NCI-H146 (cell line): ENCODE data around the gene CORO2A.
"Not testable (repeated sequence)": the region's sequence is repeated elsewhere in the genome, so short reads cannot be mapped to it uniquely, and the experiment has no call there.

Experiments used
- DNase-seq: peaks from one replicate; lab custom pipeline; 2025; lab: John Stamatoyannopoulos, UW

The CORO2A gene

DNA sequence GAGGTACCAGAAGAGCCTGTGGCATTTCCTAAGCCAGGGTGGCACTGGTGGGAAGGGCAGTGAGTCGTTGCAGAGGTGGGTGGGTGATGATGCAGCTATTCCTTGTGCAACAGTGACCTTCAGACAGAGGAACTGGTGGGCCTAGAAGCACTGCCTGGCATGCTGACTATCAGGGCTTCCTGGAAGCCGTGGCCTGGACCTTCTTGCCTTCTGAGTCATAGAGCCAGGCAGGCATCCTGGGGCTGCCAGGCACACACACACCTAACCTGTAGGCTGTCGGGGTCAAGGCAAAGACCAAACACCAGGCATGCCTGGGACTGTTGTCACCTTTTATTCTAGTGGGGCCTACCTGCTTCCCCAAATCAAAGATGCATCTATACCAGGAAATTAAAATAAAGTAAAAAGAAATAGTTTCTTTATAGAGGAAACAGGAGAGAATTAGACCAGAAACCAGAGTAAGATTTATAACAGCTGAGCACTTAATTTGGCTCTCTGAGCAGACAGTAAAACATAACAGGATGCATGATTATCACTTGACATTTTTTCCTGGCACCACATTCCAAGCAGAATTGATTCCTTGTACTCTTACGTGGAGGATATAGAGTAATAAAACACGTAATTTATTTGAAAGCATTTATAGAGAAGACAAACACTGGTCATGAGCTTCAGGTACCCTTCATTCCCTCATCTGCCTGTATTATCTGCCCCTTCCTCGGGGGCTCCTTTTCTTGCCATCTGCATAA is 110.8 kb downstream of the CORO2A start:
- no peak for DNase-seq

- DNase-seq: no peak
Measured at GRCh38 chr9:98080780-98081179, 111.7 kb downstream of the CORO2A start.

DNA sequence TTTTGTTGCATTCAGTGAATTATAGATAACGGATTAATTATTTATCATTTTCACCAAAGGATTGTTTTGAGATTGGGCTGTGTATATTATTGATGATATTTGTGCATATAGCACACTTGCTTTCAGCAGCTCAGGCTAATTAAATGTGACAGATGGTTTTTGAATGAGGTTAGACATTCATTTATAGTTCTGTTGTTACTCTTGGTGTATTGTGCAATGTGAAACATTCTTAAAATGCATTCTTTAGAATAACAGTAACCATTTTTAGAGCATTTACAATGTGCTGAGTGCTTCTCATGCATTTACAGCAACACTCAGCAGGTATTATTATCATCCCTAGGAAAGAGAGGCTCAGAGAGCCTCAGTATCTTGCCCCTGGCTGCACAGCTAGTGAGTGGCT is 112.1 kb downstream of the CORO2A start:
- no peak for DNase-seq

- no peak for DNase-seq
Measured at GRCh38 chr9:98078895-98079294, 113.5 kb downstream of the CORO2A start.

DNA sequence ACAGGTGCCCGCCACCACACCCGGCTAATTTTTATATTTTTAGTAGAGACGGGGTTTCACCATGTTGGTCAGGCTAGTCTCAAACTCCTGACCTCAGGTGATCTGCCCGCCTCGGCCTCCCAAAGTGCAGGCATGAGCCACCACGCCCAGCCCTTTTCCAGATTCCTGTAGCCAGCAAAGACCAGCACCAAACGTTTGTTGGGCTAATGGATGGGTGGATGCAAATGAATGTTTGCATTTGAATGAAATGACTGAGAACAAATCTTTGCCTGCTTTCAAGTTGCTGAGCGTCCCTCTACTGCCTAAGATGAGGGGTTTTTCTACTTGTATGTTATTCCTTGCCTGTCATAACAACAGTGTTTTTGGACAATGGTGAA is 115.9 kb downstream of the CORO2A start:
- DNase-seq: not testable (repeated sequence)

DNA sequence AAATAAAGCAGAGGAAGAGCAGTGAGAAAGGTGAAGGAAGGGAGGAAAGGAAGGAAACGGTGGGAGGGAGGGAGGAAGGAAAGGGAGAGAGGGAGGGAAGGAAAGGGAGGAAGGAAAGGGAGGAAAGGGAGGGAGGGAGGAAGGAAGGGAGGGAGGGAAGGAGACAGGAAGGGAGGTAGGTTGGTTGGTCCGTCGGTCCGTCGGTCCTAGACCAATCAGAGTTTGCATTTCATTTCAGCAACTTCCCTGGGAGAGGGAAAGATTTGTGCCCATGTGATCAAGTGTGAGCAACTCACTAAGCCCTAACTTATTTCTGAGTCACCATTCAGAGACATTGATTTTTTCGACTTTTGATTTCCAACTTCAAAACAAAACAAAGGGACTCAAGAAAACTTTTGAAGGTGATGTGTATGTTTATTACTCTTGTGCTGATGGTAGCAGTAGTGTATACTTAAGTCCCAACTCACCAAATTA is 117.1 kb downstream of the CORO2A start:
- no peak for DNase-seq

DNA sequence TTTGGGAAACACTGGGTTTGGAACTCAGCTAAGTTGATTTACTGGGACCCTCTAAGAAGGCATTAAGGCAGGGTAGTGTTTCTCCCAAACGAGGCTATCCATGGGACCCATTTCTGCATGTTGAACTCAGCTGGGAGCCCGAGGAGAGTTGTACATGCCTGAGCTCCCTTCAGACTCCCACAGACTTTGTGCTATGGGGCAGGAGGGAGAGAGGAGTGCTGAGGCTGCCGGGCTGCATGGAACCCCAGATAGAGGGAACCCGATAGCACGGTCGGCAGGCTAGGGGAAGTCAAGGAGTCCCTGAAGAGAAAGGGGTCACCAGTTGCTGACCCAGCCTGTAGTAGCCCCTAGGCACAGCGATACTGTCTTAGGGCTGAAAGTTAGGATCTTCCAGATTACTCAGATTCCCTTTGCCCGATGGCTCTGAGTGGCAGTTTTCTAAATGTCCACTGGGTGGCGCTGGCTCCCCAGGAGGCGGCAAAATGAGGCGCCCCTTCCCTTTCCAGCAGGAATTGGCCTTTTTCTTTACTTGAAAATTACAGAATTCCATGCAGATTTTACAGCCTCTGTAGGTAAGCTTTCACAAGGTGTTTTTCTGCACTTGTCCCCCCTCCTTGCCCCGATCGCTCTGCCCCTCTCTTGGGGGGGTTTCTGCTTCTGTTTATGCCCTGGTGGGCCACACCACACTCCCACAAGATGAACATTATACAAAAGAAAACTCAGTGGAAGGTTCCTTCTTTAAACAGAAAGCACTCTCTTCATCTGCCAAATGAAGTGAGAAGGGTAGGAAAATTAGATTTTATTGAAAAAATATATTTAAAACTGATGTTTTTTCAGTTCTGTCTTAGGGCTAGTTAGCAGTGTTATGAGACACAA is 118.1 kb downstream of the CORO2A start:
- peak; percentile 10 for DNase-seq

GRCh38 chr9:98071737-98072136 is 120.7 kb downstream of the CORO2A start:
- no peak for DNase-seq
